ENCODE measurements around the gene PIM1. TPM values are rescaled to one million over a fixed set of nuclear protein-coding genes. Genes with fewer than 3 reads are reported as not detected.

Gene PIM1
- polyA plus RNA-seq, 3 donors = 24.7 to 417 (median 201) TPM

DNA sequence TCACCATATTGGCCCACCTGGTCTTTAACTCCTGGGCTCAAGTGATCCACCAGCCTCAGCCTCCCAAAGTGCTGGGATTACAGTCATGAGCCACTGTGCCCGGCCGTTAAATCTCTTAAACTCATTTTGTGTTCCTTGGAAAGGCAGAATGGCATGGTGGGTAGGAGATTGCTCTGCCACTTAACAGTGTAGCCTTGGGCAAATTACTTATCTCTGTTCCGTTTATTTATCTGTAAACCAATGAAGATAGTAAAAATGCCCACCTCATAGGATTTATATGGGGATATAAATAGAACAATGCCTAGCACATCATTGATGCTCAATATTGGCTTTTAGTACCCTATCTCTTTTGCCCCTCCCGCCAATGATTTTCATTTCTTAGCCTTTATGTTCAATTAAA, 7.2 kb upstream of the PIM1 start:
- 75 to 98% (median 95%) methylated on average over 4 of the region's 4 CpGs for WGBS, 3 donors
- no peak overlapping the region for H3K27ac ChIP-seq (ENCODE audit: low read depth, low read length)

DNA sequence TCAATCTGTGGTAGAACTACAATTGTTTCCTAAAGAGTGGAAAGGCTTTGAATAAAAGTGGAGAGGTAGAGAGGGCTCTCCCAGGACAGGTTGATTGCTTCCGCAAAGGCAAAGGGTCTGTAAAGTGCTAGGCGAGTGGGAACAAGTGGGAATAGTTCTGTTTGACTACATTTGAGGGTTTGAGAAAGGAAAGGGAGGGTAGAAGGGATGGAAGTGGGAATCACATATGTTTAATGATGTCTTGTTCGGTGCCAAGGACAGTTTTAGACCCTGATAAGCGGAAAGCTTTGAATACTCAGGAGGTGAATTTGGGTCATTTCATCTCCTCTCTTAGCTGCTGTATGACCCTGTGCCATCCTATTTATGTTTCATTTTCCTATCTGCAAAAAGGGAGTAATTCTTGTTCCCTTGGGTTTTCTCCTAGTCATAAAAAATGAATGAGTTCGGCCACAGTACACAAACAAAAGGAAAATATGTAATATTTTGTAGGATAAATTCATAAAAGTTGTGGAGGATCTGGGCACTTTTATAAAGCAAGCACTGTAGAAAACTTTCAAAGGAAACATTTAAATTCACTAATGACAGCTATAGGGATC, 1.7 kb upstream of the PIM1 start:
- no peak overlapping the region for H3K27ac ChIP-seq (ENCODE audit: low read depth, low read length)
- WGBS, 3 donors = 71 to 83% (median 73%) methylated on average over 5 of the region's 5 CpGs

DNA sequence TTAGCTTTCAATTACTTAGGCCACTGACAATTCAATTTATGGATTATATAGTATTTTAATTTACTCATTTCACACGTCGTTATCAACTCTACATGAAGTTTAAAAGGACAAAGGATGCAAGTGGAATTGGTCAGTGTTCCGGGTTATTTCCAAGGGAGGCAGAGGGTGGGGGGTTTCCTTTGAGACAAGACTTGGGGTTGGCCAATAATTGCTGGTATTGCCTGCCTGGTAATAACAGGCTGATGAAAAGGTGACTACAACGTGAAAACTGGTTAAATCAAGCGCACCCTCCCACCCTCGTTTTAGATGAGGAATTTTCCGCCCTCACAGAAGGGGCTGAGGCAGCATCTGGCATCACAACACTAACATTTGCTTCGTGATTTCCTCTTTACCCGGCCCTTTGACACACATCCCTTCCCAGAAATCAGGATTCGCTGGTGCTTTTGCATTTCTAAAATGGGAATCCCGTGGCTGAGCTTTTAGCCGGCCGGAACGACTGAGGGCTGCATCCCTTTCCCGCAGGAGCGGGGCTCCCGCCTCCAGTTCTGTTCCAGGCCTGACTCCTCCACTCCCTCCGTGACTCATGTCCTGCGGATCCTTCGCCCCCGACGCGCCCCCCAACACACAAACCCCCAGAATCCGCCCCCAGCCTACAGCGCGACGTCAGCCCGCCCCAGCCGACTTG, 999 bp upstream of the PIM1 start:
- H3K27ac ChIP-seq (ENCODE audit: low read depth, low read length) = peak overlapping the region; percentile 81
- 3 to 12% (median 3%) methylated on average over 28 to 29 of the region's 29 CpGs for WGBS, 3 donors

DNA sequence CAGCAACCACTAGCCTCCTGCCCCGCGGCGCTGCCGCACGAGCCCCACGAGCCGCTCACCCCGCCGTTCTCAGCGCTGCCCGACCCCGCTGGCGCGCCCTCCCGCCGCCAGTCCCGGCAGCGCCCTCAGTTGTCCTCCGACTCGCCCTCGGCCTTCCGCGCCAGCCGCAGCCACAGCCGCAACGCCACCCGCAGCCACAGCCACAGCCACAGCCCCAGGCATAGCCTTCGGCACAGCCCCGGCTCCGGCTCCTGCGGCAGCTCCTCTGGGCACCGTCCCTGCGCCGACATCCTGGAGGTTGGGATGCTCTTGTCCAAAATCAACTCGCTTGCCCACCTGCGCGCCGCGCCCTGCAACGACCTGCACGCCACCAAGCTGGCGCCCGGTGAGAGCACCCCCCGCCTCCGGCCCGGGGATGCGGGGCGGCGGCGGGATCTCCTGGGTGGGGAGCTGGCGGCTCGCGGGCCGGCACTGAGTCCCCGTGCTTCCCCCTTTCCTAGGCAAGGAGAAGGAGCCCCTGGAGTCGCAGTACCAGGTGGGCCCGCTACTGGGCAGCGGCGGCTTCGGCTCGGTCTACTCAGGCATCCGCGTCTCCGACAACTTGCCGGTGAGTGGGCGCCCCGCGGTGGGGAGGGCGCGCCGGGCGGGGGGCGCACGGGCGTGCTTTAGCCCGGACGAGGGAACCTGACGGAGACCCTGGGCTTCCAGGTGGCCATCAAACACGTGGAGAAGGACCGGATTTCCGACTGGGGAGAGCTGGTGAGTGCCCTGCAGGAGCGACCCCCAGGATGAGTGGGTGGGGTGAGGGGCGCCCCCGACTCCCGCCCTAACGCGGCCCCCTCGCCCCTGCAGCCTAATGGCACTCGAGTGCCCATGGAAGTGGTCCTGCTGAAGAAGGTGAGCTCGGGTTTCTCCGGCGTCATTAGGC, 585 bp downstream of the PIM1 start:
- peak overlapping the region; percentile 84 for H3K27ac ChIP-seq (ENCODE audit: low read depth, low read length)
- 0% methylated on average over 74 to 92 of the region's 92 CpGs for WGBS, 3 donors

DNA sequence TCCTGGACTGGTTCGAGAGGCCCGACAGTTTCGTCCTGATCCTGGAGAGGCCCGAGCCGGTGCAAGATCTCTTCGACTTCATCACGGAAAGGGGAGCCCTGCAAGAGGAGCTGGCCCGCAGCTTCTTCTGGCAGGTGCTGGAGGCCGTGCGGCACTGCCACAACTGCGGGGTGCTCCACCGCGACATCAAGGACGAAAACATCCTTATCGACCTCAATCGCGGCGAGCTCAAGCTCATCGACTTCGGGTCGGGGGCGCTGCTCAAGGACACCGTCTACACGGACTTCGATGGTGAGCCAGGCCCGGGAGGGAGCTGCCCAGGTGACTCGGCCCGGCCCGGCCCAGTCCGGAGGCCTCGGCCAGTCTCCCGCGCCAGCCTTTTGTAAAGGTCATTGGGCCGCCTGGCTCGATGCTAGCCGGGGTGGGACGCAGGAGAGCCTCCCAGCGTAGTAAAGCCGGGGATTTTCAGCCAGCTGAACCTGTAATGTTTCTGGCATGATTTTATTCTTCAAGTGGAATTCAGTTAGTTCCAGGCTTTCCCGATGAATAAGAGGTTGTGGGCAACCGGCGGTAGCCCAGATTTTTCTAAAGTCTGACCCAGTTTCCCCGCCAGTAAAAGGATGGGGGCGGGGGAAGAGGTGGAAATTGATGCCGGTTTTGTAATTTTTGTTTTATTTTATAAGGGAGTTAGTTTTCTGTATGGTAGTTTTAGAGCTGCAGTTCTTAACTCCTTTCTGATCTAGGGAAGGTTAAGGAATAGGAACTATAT, 1.4 kb downstream of the PIM1 start:
- 0 to 2% (median 1%) methylated on average over 44 to 45 of the region's 45 CpGs for WGBS, 3 donors
- H3K27ac ChIP-seq (ENCODE audit: low read depth, low read length) = peak overlapping the region; percentile 84

DNA sequence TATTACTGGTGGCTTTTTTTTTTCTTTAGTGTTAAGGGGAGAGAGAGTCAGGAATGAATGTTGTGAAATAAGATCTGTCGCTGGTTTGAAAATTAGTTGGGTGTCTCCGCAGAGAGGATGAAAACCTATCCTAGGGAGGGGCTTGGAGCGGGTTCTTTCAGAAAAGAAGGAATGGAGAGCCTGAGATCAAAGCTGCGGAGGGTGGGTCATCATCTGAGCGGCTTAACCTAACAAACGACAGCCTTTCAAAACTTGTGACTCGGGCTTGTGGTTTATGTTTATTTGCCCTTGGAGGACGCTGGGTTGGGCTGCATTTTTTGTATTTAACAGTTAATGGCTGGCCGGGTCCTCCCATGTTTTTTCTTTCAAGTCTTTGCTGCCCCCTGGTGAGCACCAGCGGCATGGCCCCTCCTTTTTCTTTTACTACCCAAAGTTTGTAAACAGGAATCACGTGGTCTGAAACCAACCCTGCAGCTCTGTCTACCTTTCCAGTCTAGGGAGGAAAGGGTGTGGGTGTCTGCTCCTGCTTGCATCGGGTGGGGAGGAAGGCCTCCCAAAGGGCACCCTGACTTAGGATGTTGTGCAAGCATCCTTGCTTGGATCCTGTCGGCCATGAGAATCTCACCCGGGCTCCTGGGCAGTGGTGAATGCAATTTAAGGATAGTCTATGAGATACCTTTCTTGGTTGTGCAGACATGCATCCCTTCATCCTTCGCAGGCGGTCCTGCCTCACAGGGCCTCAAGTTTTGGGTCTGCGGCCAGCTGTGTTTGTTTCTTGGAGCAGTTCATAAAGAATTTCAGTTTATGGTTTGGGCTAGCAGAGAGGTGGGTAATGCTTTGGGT, 2.2 kb downstream of the PIM1 start:
- H3K27ac ChIP-seq (ENCODE audit: low read depth, low read length) = no peak overlapping the region
- WGBS, 3 donors = 6 to 13% (median 7%) methylated on average over 17 of the region's 17 CpGs

DNA sequence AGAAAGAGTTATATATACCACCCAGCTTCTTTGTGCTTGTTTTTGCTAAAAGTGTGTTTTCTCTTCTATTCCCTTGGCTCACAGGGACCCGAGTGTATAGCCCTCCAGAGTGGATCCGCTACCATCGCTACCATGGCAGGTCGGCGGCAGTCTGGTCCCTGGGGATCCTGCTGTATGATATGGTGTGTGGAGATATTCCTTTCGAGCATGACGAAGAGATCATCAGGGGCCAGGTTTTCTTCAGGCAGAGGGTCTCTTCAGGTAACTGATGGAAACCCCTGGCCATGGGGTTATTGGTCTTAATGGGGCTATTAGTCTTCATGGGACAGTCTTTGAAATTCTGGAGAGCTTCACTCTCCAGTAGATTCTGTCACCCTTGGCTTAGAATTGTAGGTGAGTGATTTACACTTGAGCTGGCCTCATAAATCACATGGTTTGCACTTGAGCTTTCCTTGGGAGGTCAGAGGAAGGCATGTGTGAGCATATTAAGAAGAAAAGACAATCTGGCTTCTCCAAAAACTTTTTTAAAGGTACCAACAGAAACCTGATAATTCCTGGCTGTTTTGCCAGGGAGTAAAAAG, 3.0 kb downstream of the PIM1 start:
- H3K27ac ChIP-seq (ENCODE audit: low read depth, low read length) = no peak overlapping the region
- WGBS, 3 donors = 67 to 86% (median 79%) methylated on average over 7 of the region's 7 CpGs

DNA sequence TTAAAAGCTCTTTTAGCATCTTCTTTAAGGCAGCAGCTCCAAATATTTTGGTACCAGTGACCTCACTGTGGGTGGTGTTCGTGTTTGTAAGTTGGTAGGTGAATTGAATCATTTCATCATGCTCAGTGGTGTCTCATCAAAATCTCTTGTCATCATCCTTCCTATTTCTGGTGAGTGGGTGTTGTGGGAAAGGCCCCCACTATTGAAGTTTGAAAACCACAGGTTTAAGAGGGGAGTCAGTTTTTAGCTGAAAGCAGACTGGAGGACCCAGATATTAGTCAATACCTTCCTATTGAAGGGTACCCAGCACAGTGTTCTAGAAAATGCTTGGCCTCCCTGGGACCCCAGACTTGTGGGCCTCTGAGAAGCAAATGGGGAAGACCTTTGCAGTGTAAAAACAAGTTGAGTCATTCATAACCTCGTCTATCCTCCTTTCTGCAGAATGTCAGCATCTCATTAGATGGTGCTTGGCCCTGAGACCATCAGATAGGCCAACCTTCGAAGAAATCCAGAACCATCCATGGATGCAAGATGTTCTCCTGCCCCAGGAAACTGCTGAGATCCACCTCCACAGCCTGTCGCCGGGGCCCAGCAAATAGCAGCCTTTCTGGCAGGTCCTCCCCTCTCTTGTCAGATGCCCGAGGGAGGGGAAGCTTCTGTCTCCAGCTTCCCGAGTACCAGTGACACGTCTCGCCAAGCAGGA, 3.7 kb downstream of the PIM1 start:
- WGBS, 3 donors = 46 to 76% (median 49%) methylated on average over 9 of the region's 9 CpGs
- H3K27ac ChIP-seq (ENCODE audit: low read depth, low read length) = no peak overlapping the region

DNA sequence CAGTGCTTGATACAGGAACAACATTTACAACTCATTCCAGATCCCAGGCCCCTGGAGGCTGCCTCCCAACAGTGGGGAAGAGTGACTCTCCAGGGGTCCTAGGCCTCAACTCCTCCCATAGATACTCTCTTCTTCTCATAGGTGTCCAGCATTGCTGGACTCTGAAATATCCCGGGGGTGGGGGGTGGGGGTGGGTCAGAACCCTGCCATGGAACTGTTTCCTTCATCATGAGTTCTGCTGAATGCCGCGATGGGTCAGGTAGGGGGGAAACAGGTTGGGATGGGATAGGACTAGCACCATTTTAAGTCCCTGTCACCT, 4.2 kb downstream of the PIM1 start:
- WGBS, 3 donors = 52 to 94% (median 60%) methylated on average over 3 of the region's 3 CpGs

DNA sequence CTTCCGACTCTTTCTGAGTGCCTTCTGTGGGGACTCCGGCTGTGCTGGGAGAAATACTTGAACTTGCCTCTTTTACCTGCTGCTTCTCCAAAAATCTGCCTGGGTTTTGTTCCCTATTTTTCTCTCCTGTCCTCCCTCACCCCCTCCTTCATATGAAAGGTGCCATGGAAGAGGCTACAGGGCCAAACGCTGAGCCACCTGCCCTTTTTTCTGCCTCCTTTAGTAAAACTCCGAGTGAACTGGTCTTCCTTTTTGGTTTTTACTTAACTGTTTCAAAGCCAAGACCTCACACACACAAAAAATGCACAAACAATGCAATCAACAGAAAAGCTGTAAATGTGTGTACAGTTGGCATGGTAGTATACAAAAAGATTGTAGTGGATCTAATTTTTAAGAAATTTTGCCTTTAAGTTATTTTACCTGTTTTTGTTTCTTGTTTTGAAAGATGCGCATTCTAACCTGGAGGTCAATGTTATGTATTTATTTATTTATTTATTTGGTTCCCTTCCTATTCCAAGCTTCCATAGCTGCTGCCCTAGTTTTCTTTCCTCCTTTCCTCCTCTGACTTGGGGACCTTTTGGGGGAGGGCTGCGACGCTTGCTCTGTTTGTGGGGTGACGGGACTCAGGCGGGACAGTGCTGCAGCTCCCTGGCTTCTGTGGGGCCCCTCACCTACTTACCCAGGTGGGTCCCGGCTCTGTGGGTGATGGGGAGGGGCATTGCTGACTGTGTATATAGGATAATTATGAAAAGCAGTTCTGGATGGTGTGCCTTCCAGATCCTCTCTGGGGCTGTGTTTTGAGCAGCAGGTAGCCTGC, 4.8 kb downstream of the PIM1 start:
- H3K27ac ChIP-seq (ENCODE audit: low read depth, low read length) = no peak overlapping the region
- WGBS, 3 donors = 76 to 83% (median 77%) methylated on average over 10 of the region's 10 CpGs

More for the DNA sequence above, 4.2 kb downstream of the PIM1 start:
- no peak overlapping the region for H3K27ac ChIP-seq (ENCODE audit: low read depth, low read length)

DNA sequence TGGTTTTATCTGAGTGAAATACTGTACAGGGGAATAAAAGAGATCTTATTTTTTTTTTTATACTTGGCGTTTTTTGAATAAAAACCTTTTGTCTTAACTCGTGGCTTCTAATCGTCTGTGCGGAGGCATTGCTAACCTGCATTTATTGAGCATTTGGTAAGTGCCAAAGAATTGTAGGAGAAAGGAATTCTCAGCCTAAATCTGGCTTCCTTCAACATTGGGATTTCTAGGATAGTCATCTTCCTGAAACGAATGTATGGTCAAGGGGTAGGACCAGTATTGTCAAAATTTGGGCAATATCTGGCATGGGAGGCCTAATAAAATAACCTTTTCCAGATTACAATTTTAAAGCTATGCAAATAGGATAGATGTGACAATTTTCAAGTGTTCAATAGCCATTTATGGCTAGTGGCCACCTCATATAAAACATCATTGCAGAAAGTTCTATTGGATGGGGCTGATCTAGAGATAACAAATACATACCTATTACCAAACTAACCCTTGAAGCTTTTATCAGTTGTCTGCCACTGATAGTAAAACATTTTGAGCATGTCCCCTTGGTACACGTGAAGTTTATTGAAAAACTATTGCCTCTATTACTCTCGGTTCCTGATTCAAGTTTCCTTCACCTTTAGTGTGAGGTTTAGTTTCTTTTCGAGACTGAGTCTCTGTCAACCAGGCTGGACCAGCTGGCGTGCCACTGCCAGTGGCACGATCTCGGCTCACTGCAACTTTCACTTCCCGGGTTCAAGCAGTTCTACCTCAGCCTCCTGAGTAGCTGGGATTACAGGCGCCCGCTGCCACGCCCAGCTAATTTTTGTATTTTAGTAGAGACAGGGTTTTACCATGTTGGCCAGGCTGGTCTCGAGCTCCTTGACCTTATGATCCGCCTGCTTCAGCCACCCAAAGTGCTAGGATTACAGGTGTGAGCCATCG, 5.6 kb downstream of the PIM1 start:
- no peak overlapping the region for H3K27ac ChIP-seq (ENCODE audit: low read depth, low read length)
- 76 to 85% (median 79%) methylated on average over 18 of the region's 18 CpGs for WGBS, 3 donors

DNA sequence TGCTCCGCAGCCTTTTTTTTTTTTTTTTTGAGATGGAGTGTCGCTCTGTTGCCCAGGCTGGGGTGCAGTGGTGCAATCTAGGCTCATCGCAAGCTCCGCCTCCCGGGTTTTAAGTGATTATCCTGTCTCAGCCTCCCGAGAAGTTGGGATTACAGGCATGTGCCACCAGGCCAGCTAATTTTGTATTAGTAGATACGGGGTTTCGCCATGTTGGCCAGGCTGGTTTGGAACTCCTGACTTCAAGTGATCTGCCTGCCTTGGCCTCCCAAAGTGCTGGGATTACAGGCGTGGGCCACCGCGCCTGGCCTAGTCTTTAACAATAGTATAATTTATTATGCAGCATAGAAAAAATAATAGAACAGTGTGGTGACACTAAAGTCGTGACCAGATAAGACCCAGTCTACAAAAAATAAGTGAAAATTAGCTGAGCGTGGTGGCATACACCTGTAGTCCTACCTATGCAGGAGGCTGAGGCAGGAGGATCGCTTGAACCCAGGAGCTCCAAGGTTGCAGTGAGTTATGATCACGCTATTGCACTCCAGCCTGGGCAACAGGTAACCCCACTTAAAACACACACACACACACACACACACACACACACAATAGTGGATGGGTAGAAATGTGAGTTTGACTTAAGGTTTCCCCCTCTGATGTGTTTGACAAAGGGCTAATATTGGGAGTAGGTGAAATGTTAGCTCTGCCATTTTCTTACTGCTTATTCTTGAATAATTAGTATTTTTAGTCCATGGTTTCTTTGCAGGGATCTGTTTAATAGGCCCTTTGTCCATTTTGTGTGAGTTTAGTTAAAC, 6.5 kb downstream of the PIM1 start:
- WGBS, 3 donors = 89 to 94% (median 89%) methylated on average over 15 of the region's 15 CpGs
- H3K27ac ChIP-seq (ENCODE audit: low read depth, low read length) = no peak overlapping the region

DNA sequence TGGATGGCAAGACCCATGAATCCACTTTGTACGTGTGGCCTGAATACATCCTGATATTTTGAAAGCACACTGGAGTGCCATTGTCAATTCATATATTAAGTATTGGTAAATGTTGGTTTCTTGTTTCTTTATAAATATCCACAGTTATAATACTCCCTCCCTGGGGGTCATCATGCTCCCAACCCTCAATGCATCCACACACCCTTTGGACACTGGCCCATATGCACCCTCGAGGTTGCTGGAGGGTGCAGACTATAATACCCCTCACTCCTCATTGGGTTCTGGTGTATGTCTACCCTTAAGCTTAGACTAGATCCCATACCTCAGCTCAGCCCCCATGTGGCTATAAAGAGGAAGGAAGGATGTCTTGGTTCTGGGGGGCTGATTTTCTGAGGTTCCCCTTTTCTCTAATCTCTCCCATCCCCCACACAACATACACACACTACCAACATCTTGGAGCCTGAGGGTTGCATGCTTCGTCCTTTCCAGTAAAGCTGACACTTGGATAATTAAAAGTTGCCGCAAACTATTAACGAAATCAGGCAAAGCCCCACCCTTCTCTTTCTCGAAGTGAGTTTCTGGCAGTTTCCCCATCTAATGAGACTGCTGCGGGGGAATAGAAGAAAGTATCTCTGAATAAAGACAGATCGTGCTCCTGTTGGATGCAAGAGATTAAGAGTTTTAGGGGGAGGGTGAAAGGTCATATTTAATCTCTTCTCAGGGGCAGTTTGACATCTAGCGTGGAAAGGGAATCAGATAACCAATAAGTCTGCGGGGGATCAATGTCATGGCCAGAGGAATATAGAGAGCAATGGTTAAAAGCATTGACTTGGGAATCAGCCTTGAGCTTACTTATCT, 7.4 kb downstream of the PIM1 start:
- no peak overlapping the region for H3K27ac ChIP-seq (ENCODE audit: low read depth, low read length)
- 42 to 51% (median 48%) methylated on average over 10 of the region's 10 CpGs for WGBS, 3 donors

Measured in adipose tissue (tissue), 3 donors.